Tibial nerve (tissue), 4 donors: Measurements from ENCODE around the gene ENDOV. TPM values are rescaled to one million over a fixed set of nuclear protein-coding genes. Genes with fewer than 3 reads are reported as not detected.

Experiments used
- DNase-seq, 2 donors: peaks; one replicate each; pipeline ENCODE4 v3.0.0-alpha.2; 2019; ENCODE audit warnings: low spot score in 2 of 2
- H3K27ac ChIP-seq, 4 donors: fragments of 200-600 bp; sonication (generic) in 3 of 4; one replicate each; pipeline ENCODE4 v1.5.1; 2017 to 2019; ENCODE audit warnings: mild to moderate bottlenecking in 1 of 4
- H3K27me3 ChIP-seq, 2 donors: fragments of 200-600 bp; sonication (generic) in 1 of 2; one replicate each; pipeline versions ENCODE4 v1.5.1 to v1.6.0; 2017 to 2019
- H3K36me3 ChIP-seq, 3 donors: fragments of 200-600 bp; sonication (generic); one replicate each; pipeline ENCODE4 v1.5.1; 2018 to 2019
- H3K4me1 ChIP-seq, 4 donors: fragments of 200-600 bp; sonication (generic) in 3 of 4; one replicate each; pipeline ENCODE4 v1.5.1; 2017 to 2019
- H3K4me3 ChIP-seq, 4 donors: fragments of 200-600 bp; sonication (generic) in 3 of 4; one replicate each; pipeline ENCODE4 v1.5.1; 2017 to 2019; ENCODE audit warnings: mild to moderate bottlenecking in 1 of 4, moderate library complexity in 1 of 4
- H3K9me3 ChIP-seq, 4 donors: fragments of 200-600 bp; sonication (generic) in 3 of 4; one replicate each; pipeline ENCODE4 v1.5.1; 2017 to 2019
- EP300 ChIP-seq, 2 donors: sonication (generic); formaldehyde crosslinking; IDR thresholded peaks; one replicate each; pipeline ENCODE4 v1.6.1; 2017; ENCODE audit warnings: antibody characterized with exemption in 2 of 2, mild to moderate bottlenecking in 1 of 2
- POLR2A ChIP-seq, 2 donors: fragments of 450-650 bp; IDR thresholded peaks; one replicate each; pipeline ENCODE4 v1.6.1; 2017; ENCODE audit warnings: antibody characterized with exemption in 2 of 2, mild to moderate bottlenecking in 2 of 2, moderate library complexity in 2 of 2
- WGBS, 2 donors: methylation state at CpG; one replicate each; pipeline ENCODE4 v1.1.5; 2018; 5-methylcytosine and 5-hydroxymethylcytosine counted together
- total RNA-seq, 4 donors: library from RNA; depleted of rRNA; stranded (reverse); fragments of >200 nt; gene quantifications; one replicate each; pipeline ENCODE4 v1.1.0, GENCODE V29; 2016
- TF ChIP-seq, protein P1 (sequence below), 5 experiments: fragments of 200-600 bp in 3 of 5; fragments of 450-650 bp in 2 of 5; sonication (generic) in 3 of 5; IDR thresholded peaks; one replicate each; pipeline ENCODE4 v1.5.1; 2016 to 2019; ENCODE audit warnings: antibody characterized with exemption in 5 of 5, mild to moderate bottlenecking in 3 of 5, moderate library complexity in 2 of 5

The ENDOV gene
- total RNA-seq, 4 donors from 2014 or later, result 9.8 to 30.3 (median 16.6) TPM

DNA sequence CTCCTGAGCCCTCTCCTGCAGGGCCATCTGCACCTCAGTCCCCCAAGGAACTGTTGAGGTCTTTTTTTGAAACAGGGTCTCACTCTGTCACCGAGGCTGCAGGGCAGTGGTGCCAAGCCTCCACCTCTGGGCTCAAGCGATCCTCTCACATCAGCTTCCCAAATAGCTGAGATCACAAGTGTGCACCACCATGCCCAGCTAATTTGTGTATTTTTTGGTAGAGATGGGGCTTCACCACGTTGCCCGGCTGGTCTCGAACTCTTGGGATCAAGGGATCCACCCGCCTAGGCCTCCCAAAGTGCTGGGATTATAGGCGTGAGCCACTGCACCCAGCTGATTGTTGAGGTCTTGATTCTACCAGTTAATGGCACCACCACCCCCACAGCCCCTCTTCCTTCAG, 27.9 kb upstream of the ENDOV start:
- Histone ChIP-seq H3K27me3 (no peaks in the 10 kb centered on the region), H3K36me3 (peaks cover 0 to 100% (median 46%) of the 10 kb centered on the region in 3 donors), H3K9me3 (no peaks in the 10 kb centered on the region), H3K4me1 (no peaks in the 10 kb centered on the region), H3K27ac (no peak overlapping the region), H3K4me3 (no peak overlapping the region)
- DNase-seq, result no peak
- TF ChIP-seq POLR2A (IDR thresholded peaks at IDR 0.05) (no peak), EP300 (IDR thresholded peaks at IDR 0.05) (no peak)
- TF ChIP-seq, protein P1, sequence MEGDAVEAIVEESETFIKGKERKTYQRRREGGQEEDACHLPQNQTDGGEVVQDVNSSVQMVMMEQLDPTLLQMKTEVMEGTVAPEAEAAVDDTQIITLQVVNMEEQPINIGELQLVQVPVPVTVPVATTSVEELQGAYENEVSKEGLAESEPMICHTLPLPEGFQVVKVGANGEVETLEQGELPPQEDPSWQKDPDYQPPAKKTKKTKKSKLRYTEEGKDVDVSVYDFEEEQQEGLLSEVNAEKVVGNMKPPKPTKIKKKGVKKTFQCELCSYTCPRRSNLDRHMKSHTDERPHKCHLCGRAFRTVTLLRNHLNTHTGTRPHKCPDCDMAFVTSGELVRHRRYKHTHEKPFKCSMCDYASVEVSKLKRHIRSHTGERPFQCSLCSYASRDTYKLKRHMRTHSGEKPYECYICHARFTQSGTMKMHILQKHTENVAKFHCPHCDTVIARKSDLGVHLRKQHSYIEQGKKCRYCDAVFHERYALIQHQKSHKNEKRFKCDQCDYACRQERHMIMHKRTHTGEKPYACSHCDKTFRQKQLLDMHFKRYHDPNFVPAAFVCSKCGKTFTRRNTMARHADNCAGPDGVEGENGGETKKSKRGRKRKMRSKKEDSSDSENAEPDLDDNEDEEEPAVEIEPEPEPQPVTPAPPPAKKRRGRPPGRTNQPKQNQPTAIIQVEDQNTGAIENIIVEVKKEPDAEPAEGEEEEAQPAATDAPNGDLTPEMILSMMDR (IDR thresholded peaks at IDR 0.05), result no peak
- WGBS, 2 donors, result 91 to 95% methylated on average over 7 of the region's 7 CpGs

DNA sequence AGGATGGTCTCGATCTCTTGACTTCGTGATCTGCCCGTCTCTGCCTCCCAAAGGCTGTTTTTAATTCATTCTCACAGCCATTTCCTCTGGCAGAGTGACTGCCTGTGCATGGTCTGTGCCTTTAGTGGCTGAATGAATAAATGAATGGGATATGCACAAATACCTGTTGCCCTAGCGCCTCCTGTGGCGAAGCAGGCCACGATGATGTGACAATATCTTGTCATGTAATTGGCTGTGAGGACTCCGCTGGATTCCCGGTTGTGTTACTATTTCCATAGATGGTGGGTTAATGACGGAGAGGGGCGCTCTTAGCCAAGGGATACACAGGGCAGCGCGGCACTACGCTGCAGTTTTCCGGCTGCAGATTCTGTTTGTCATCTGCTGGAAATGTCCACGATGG, 26.8 kb upstream of the ENDOV start:
- Histone ChIP-seq H3K9me3 (no peaks in the 10 kb centered on the region), H3K4me1 (peaks cover 0 to under 1% (median 0%) of the 10 kb centered on the region in 4 donors), H3K36me3 (peaks cover 0 to 100% (median 46%) of the 10 kb centered on the region in 3 donors), H3K27me3 (no peaks in the 10 kb centered on the region), H3K4me3 (no peak overlapping the region), H3K27ac (no peak overlapping the region)
- TF ChIP-seq POLR2A (IDR thresholded peaks at IDR 0.05) (no peak), EP300 (IDR thresholded peaks at IDR 0.05) (no peak)
- TF ChIP-seq, protein P1 (IDR thresholded peaks at IDR 0.05), result no peak
- DNase-seq, result no peak
- WGBS, 2 donors, result 90 to 95% methylated on average over 15 of the region's 15 CpGs

DNA sequence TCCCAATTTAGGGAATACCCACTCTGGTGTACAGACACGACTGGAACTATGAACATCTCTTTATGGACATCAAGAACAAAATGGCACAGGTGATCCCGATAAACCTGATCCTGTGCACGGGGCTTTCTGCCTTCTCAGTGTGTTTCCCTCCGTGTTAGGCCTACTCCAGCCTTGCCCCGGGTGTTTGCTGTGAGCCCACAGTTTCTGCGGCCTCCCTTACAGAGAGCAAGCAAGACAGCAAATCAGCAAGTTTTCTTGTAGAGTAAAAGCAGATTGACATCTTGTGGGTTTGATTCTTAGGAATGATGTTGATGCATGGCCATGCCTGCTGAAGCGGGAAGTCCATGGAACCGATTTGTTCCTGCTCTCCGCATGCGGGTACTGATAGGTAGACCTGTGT, 26.4 kb upstream of the ENDOV start:
- Histone ChIP-seq H3K36me3 (peaks cover 0 to 100% (median 46%) of the 10 kb centered on the region in 3 donors), H3K4me1 (peaks cover 0 to 4% (median 0%) of the 10 kb centered on the region in 4 donors), H3K4me3 (no peak overlapping the region), H3K9me3 (no peaks in the 10 kb centered on the region), H3K27me3 (no peaks in the 10 kb centered on the region), H3K27ac (no peak overlapping the region)
- DNase-seq, result no peak
- 97 to 98% methylated on average over 8 to 10 of the region's 10 CpGs for WGBS, 2 donors
- TF ChIP-seq, protein P1 (IDR thresholded peaks at IDR 0.05), result no peak
- TF ChIP-seq EP300 (IDR thresholded peaks at IDR 0.05) (no peak), POLR2A (IDR thresholded peaks at IDR 0.05) (no peak)

DNA sequence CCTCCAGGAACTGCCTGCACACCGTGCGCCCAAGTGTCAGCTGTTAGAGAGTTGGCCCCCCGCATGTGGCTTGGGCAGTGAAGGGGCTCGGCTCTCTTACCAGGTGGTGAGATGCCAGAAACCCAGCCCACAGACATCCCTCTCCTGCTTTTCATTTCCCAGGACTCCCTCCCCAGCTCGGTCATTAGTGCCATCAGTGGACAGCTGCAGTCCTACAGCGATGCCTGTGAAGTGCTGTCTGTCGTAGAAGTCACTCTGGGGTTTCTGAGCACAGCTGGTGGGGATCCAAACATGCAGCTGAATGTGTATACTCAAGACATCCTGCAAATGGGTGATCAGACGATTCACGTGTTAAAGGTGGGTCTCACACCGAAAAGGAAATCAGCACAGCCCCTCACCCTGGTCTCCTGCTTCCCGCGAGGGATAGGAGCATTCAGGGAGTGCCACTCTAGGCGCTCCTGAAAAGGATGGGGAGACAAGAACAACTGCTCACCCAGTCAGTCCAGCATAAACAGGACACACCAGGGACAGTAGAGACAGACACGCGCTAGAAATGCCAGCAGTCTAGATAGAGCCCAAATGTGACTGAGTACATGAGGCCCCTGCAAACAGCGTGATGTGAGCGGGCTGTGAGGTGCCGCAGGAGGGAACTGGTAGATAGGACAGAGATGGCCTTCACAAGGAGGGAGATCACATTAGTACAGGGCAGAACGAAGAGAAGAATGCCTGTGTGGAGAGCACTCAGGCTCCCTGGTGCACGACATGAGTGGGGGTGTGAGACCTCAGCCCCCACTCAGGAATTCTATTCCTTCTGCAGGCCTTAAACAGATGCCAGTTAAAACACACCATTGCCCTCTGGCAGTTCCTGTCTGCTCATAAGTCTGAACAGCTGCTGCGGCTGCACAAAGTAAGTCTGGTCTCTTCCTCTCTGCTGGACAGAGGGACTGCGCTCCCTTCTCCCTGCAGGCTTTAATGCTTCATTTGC, 25.7 kb upstream of the ENDOV start:
- 75 to 81% methylated on average over 18 to 22 of the region's 22 CpGs for WGBS, 2 donors
- Histone ChIP-seq H3K27me3 (no peaks in the 10 kb centered on the region), H3K27ac (no peak overlapping the region), H3K9me3 (no peaks in the 10 kb centered on the region), H3K4me1 (peaks cover 0 to 10% (median under 1%) of the 10 kb centered on the region in 4 donors), H3K36me3 (peaks cover 0 to 99% (median 46%) of the 10 kb centered on the region in 3 donors), H3K4me3 (no peak overlapping the region)
- DNase-seq, result no peak
- TF ChIP-seq, protein P1 (IDR thresholded peaks at IDR 0.05), result no peak
- TF ChIP-seq POLR2A (IDR thresholded peaks at IDR 0.05), result no peak
- TF ChIP-seq EP300 (IDR thresholded peaks at IDR 0.05), result no peak
